H1 (cell line): ENCODE measurements around the gene NUAK1. TPM values are rescaled to one million over a fixed set of nuclear protein-coding genes. Genes with fewer than 3 reads are reported as not detected.

Source experiments
- CTCF ChIA-PET: fragments of 300-600 bp; sonication (Branson Sonifier 250); formaldehyde crosslinking; loops from one replicate; lab custom pipeline; 2021; ENCODE audit not compliant: partially characterized antibody; lab: Charles Lee
- POLR2A ChIA-PET: fragments of 300-600 bp; sonication (Branson Sonifier 250); formaldehyde crosslinking; loops from one replicate; lab custom pipeline; 2021; ENCODE audit warnings: inconsistent platforms; ENCODE audit not compliant: partially characterized antibody; lab: Charles Lee
- DNase-seq, 2 experiments: peaks; one replicate each; pipeline versions ENCODE4 v3.0.0 to v3.0.0-alpha.2; 2010 to 2022; ENCODE audit warnings: low spot score in 2 of 2, low read depth in 1 of 2, mixed read lengths in 1 of 2
- FAIRE-seq: peaks from 2 replicates; lab custom pipeline; 2011; peaks lifted over from hg19 to GRCh38; lab: Jason Lieb, UNC
- H2AFZ ChIP-seq: 2 replicates; pipeline ENCODE4 v1.8.1; 2012; ENCODE audit warnings: low read length, inconsistent platforms
- H2AK5ac ChIP-seq: 2 replicates; pipeline ENCODE4 v1.6.1; 2013; ENCODE audit warnings: low read depth, low read length
- H2BK120ac ChIP-seq: replicated peaks from 2 replicates; pipeline ENCODE3; 2013; ENCODE audit warnings: low read depth, low read length, inconsistent platforms
- H2BK12ac ChIP-seq: 2 replicates; pipeline ENCODE4 v1.6.1; 2013; ENCODE audit warnings: low read depth, low read length
- H2BK15ac ChIP-seq: 2 replicates; pipeline ENCODE4 v1.6.1; 2013; ENCODE audit warnings: low read length
- H2BK20ac ChIP-seq: 2 replicates; pipeline ENCODE4 v1.6.1; 2013; ENCODE audit warnings: low read length
- H2BK5ac ChIP-seq: 2 replicates; pipeline ENCODE4 v1.6.1; 2013; ENCODE audit warnings: low read depth, low read length
- H3K14ac ChIP-seq: 2 replicates; pipeline ENCODE4 v1.6.1; 2013; ENCODE audit warnings: inconsistent platforms; ENCODE audit not compliant: insufficient read length
- H3K18ac ChIP-seq: 2 replicates; pipeline ENCODE4 v1.6.1; 2013; ENCODE audit warnings: low read length; ENCODE audit errors: extremely low read depth
- H3K23ac ChIP-seq: 2 replicates; pipeline ENCODE4 v1.6.1; 2013; ENCODE audit warnings: inconsistent platforms; ENCODE audit not compliant: insufficient read length
- H3K23me2 ChIP-seq: 2 replicates; pipeline ENCODE4 v1.6.1; 2013; ENCODE audit warnings: low read depth, low read length
- H3K27ac ChIP-seq: 2 replicates; pipeline ENCODE4 v1.6.1; 2011; ENCODE audit warnings: low read depth, low read length, inconsistent platforms
- H3K27me3 ChIP-seq, 4 experiments: replicated peaks in 1 of 4; 1 replicate in 1 of 4; 2 replicates in 3 of 4; pipeline versions ENCODE4 v1.6.1 to v1.8.1; 2011 to 2013; ENCODE audit warnings: low read length in 3 of 4, mild to moderate bottlenecking in 3 of 4, inconsistent platforms in 2 of 4, mixed read lengths in 2 of 4, moderate library complexity in 1 of 4; ENCODE audit not compliant: control insufficient read depth in 3 of 4, insufficient read depth in 3 of 4; ENCODE audit errors: extremely low read depth in 1 of 4
- H3K36me3 ChIP-seq, 4 experiments: 2 replicates each; pipeline versions ENCODE4 v1.6.1 to v1.8.1; 2011 to 2013; ENCODE audit warnings: mild to moderate bottlenecking in 4 of 4, low read length in 3 of 4, moderate library complexity in 2 of 4, control low read depth in 1 of 4, inconsistent platforms in 1 of 4; ENCODE audit not compliant: insufficient read depth in 4 of 4, control insufficient read depth in 2 of 4
- H3K4ac ChIP-seq: replicated peaks from 2 replicates; pipeline ENCODE3; 2013; ENCODE audit warnings: low read length, low read depth, mixed read lengths, inconsistent platforms; ENCODE audit not compliant: insufficient read length
- H3K4me1 ChIP-seq, 4 experiments: replicated peaks in 1 of 4; 1 replicate in 1 of 4; 2 replicates in 3 of 4; pipeline versions ENCODE4 v1.6.1 to v1.8.1; 2011 to 2013; ENCODE audit warnings: low read length in 3 of 4, inconsistent platforms in 2 of 4, mixed read lengths in 1 of 4; ENCODE audit not compliant: insufficient read depth in 4 of 4, control insufficient read depth in 3 of 4
- H3K4me2 ChIP-seq, 2 experiments: 2 replicates each; pipeline versions ENCODE4 v1.6.1 to v1.8.1; 2011 to 2013; ENCODE audit warnings: low read depth in 2 of 2, low read length in 2 of 2, control low read depth in 1 of 2, inconsistent platforms in 1 of 2, mild to moderate bottlenecking in 1 of 2; ENCODE audit not compliant: insufficient read depth in 1 of 2
- H3K4me3 ChIP-seq, 4 experiments: fragments of 200-600, 300-600 bp in 1 of 4; sonication (generic), shearing (Covaris generic), sonication (Bioruptor Twin) in 1 of 4; 2 replicates each; pipeline versions ENCODE4 v1.5.1 to v1.8.1; 2011 to 2016; ENCODE audit warnings: low read length in 4 of 4, low read depth in 3 of 4, control low read depth in 2 of 4, inconsistent platforms in 2 of 4, mild to moderate bottlenecking in 2 of 4, mixed read lengths in 1 of 4, moderate library complexity in 1 of 4; ENCODE audit not compliant: insufficient read depth in 2 of 4; ENCODE audit errors: extremely low read depth in 1 of 4
- H3K56ac ChIP-seq: replicated peaks from 2 replicates; pipeline ENCODE3; 2013; ENCODE audit warnings: low read depth, mild to moderate bottlenecking, mixed read lengths, low read length, inconsistent platforms; ENCODE audit not compliant: insufficient read length
- H3K79me1 ChIP-seq: 2 replicates; pipeline ENCODE4 v1.6.1; 2013; ENCODE audit warnings: low read depth, low read length, control low read depth
- H3K79me2 ChIP-seq, 2 experiments: 2 replicates each; pipeline versions ENCODE4 v1.6.1 to v1.8.1; 2012 to 2013; ENCODE audit warnings: low read length in 2 of 2, mild to moderate bottlenecking in 2 of 2, inconsistent platforms in 1 of 2; ENCODE audit not compliant: insufficient read depth in 2 of 2, control insufficient read depth in 1 of 2
- H3K9ac ChIP-seq, 4 experiments: replicated peaks in 1 of 4; 1 replicate in 1 of 4; 2 replicates in 3 of 4; pipeline versions ENCODE4 v1.6.1 to v1.8.1; 2011 to 2013; ENCODE audit warnings: low read depth in 3 of 4, low read length in 3 of 4, control low read depth in 2 of 4, mild to moderate bottlenecking in 2 of 4, moderate library complexity in 2 of 4, inconsistent platforms in 1 of 4; ENCODE audit errors: extremely low read depth in 1 of 4
- H3K9me3 ChIP-seq, 2 experiments: 2 replicates each; pipeline versions ENCODE4 v1.6.1 to v1.8.1; 2012 to 2013; ENCODE audit warnings: mild to moderate bottlenecking in 2 of 2, moderate library complexity in 2 of 2, control low read depth in 1 of 2, inconsistent platforms in 1 of 2, low read depth in 1 of 2, low read length in 1 of 2, mixed read lengths in 1 of 2; ENCODE audit not compliant: insufficient read depth in 2 of 2
- H4K20me1 ChIP-seq, 2 experiments: replicated peaks in 1 of 2; 2 replicates each; pipeline versions ENCODE3 to v1.8.1; 2011 to 2013; ENCODE audit warnings: inconsistent platforms in 2 of 2, low read length in 2 of 2, mild to moderate bottlenecking in 1 of 2; ENCODE audit not compliant: insufficient read depth in 2 of 2, control insufficient read depth in 1 of 2
- H4K5ac ChIP-seq: 2 replicates; pipeline ENCODE4 v1.6.1; 2013; ENCODE audit warnings: low read length, low read depth, mixed read lengths, inconsistent platforms; ENCODE audit not compliant: insufficient read length
- H4K8ac ChIP-seq: 2 replicates; pipeline ENCODE4 v1.8.0; 2013; ENCODE audit warnings: mild to moderate bottlenecking, moderate library complexity, low read length, inconsistent platforms; ENCODE audit not compliant: insufficient read depth; ENCODE audit errors: extremely low read depth
- H4K91ac ChIP-seq: replicated peaks from 2 replicates; pipeline ENCODE3; 2013; ENCODE audit warnings: low read length, mixed read lengths, inconsistent platforms; ENCODE audit not compliant: insufficient read length
- CEBPB ChIP-seq: IDR thresholded peaks from 2 replicates; pipeline ENCODE4 v1.6.1; 2012; ENCODE audit warnings: low read depth, low read length
- EP300 ChIP-seq, 2 experiments: IDR thresholded peaks; 1 replicate in 1 of 2; 2 replicates in 1 of 2; pipeline ENCODE4 v1.6.1; 2011 to 2012; ENCODE audit warnings: low read depth in 2 of 2, low read length in 2 of 2, mild to moderate bottlenecking in 2 of 2, borderline replicate concordance in 1 of 2, inconsistent platforms in 1 of 2, moderate library complexity in 1 of 2
- POLR2A ChIP-seq, 2 experiments: IDR thresholded peaks; 1 replicate in 1 of 2; 2 replicates in 1 of 2; pipeline ENCODE4 v1.6.1; 2011; ENCODE audit warnings: low read depth in 2 of 2, low read length in 2 of 2, mild to moderate bottlenecking in 2 of 2; ENCODE audit errors: control extremely low read depth in 1 of 2
- POU5F1 ChIP-seq: IDR thresholded peaks from 2 replicates; pipeline ENCODE4 v1.6.1; 2011; ENCODE audit warnings: low read depth, mild to moderate bottlenecking, low read length, moderate library complexity
- RAD21 ChIP-seq, 2 experiments: IDR thresholded peaks in 1 of 2; conservative IDR thresholded peaks in 1 of 2; 2 replicates each; pipeline ENCODE4 v1.6.1; 2011; ENCODE audit warnings: low read depth in 2 of 2, low read length in 2 of 2, improper control_type of control experiment in 1 of 2, inconsistent platforms in 1 of 2, mild to moderate bottlenecking in 1 of 2, moderate library complexity in 1 of 2
- RBBP5 ChIP-seq: IDR thresholded peaks from 2 replicates; pipeline ENCODE4 v1.7.1; 2012; ENCODE audit warnings: low read depth, mild to moderate bottlenecking, inconsistent platforms, low read length, moderate library complexity, borderline replicate concordance
- SRF ChIP-seq: IDR thresholded peaks from 2 replicates; pipeline ENCODE4 v1.6.1; 2011; ENCODE audit warnings: mild to moderate bottlenecking, low read depth, low read length, moderate library complexity
- SUZ12 ChIP-seq: fragments of 200-600 bp; sonication (generic); IDR thresholded peaks from 2 replicates; pipeline ENCODE4 v1.6.1; 2012; ENCODE audit warnings: mild to moderate bottlenecking, inconsistent platforms, low read length, moderate library complexity, mixed read lengths
- TEAD4 ChIP-seq: IDR thresholded peaks from 2 replicates; pipeline ENCODE4 v1.6.1; 2012; ENCODE audit warnings: low read depth, low read length, inconsistent platforms, mixed read lengths
- YY1 ChIP-seq: IDR thresholded peaks from 2 replicates; pipeline ENCODE4 v1.6.1; 2011; ENCODE audit warnings: low read depth, mild to moderate bottlenecking, low read length
- WGBS, 2 experiments: shearing (Covaris generic) in 1 of 2; methylation state at CpG; one replicate each; pipeline versions ENCODE4 v1.1.6 to v1.1.7; 2013 to 2015; ENCODE audit warnings: low lambda C conversion rate in 2 of 2, mixed read lengths in 2 of 2, inconsistent platforms in 1 of 2, low coverage in 1 of 2, missing lambda C conversion rate in 1 of 2; ENCODE audit not compliant: insufficient replicate concordance in 2 of 2, insufficient coverage in 1 of 2, insufficient read length in 1 of 2; ENCODE audit errors: extremely low coverage in 1 of 2, missing lambda C conversion rate in 1 of 2; 5-methylcytosine and 5-hydroxymethylcytosine counted together
- polyA plus RNA-seq, 7 experiments: library from polyadenylated mRNA; depleted of rRNA in 3 of 7; stranded (reverse) in 5 of 7; unstranded in 2 of 7; fragments of >200 nt in 5 of 7; fragments of 200-250 nt in 2 of 7; gene quantifications; 1 replicate in 5 of 7; 2 replicates in 1 of 7; 4 replicates in 1 of 7; pipeline versions ENCODE4 v1.2.1 to v1.2.3, GENCODE V29; 2011 to 2013; ENCODE audit warnings: missing spikeins in 2 of 7, mixed read lengths in 2 of 7
- total RNA-seq: library from RNA; stranded (reverse); fragmentation: NEBNext Ultra II Directional; extraction: Animal tissue kit (Norgen Biotek cat#: 25700); gene quantifications from 2 replicates; pipeline ENCODE4 v1.2.1, GENCODE V29; 2021

Gene NUAK1
- total and polyA plus RNA-seq, 2 of the 8 experiments (the other 6 are each of a cell fraction or from before 2014, with no cell fraction given) = 6.7 to 18.2 TPM

DNA sequence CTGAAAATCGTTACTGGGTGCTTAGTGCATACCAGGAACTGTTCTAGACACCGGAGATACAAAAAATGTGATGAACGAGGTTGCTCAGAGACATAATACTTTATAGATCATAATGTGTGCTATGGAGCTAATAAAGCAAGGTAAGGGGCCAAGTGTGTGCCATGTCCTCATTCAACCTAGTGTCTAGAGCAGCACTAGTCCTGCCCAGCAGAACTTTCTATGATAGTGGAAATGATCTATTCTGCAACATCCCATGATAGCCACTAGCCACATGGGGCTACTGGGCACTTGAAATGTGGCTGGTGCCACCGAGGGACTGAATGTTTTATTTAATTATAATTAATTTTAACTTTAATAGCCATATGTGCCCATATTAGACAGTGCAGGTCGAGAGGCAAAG lies 15.6 kb downstream of the NUAK1 start:
- Histone ChIP-seq H2BK5ac (no peak overlapping the region), H2AK5ac (0 out of 2 replicates have a peak overlapping the region, but pooled peaks have one; percentile 9), H4K20me1 (peaks cover 0 to 3% of the 10 kb centered on the region in 2 experiments), H3K9ac (no peak overlapping the region), H3K18ac (no peak overlapping the region), H4K5ac (no peak overlapping the region), H3K56ac (no peak overlapping the region), H3K4me2 (no peak overlapping the region), H3K23me2 (no peaks in the 10 kb centered on the region), H3K4me1 (peaks cover 1 to 18% (median 7%) of the 10 kb centered on the region in 4 experiments; a peak in 5 of 7 replicates), H2BK20ac (no peak overlapping the region), H3K27ac (no peak overlapping the region), H2BK15ac (no peak overlapping the region), H4K91ac (no peak overlapping the region), H4K8ac (no peak overlapping the region), H3K4me3 (no peak overlapping the region), H2BK12ac (no peak overlapping the region), H3K79me2 (peaks cover 14 to 97% of the 10 kb centered on the region in 2 experiments), H3K79me1 (peaks cover 11% of the 10 kb centered on the region), H3K4ac (no peak overlapping the region), H3K14ac (no peak overlapping the region), H3K27me3 (no peaks in the 10 kb centered on the region), H2AFZ (no peak overlapping the region), H3K36me3 (no peaks in the 10 kb centered on the region), H3K9me3 (no peaks in the 10 kb centered on the region), H2BK120ac (no peak overlapping the region), H3K23ac (no peak overlapping the region)
- POLR2A ChIA-PET = interaction anchor here (0.6 to 1.4 kb wide), 4 partner anchors 11 to 364 kb away, joined by 3 to 4 read pairs (median 4); partner anchors contain the start of gene NUAK1
- FAIRE-seq (no peak), DNase-seq (no peak)
- WGBS, 2 experiments = 85% methylated on average over 5 of the region's 5 CpGs; no CpG with 5 or more reads in 1 of the 2 experiments
- CTCF ChIA-PET = interaction anchor here (1.5 to 3.6 kb wide), 3 partner anchors 10 to 28 kb away, joined by 3 to 11 read pairs (median 3); no protein-coding TSS in a partner anchor
- no peak for TF ChIP-seq TEAD4
- no peak for TF ChIP-seq YY1
- no peak for TF ChIP-seq SRF
- TF ChIP-seq POU5F1 = no peak
- no peak for TF ChIP-seq SUZ12
- no peak for TF ChIP-seq CEBPB
- TF ChIP-seq EP300 (IDR thresholded peaks at IDR 0.05; ENCODE audit: borderline replicate concordance in 1 of 2, low read depth in 2 of 2, low read length in 2 of 2) = no peak
- no peak for TF ChIP-seq POLR2A (IDR thresholded peaks at IDR 0.05; ENCODE audit: control extremely low read depth in 1 of 2, low read depth in 2 of 2, low read length in 2 of 2)
- no peak for TF ChIP-seq RBBP5
- TF ChIP-seq RAD21 (IDR thresholded peaks at IDR 0.05 in 1 of 2, conservative IDR thresholded peaks at IDR 0.05 in 1 of 2; ENCODE audit: low read depth in 2 of 2, low read length in 2 of 2) = no peak
